ENCODE results near the gene EML1.

The EML1 gene

DNA sequence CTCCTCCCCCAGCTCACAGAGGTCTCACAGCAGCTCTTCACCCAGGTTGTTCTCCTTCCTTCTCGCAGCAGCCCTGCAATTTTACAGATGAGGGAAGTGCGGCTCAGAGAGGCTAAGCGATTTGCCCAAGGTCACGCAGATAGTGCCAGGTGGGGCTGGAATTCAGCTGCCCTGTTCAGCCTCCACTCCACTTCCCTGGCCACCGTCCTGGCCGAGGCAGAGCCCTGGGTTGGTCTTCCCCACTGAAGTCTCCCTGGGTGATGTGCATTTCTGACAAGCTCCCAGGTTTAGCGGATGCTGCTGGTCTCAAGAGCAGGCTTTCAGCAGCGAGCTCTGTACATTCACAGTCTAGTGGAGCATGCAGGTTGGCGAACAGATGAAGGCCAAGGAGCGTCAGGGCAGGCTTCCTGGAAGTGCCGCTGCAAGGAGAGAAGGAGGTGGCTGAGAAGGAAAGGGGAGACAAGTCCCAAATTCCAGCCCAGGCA lies 28.9 kb upstream of the EML1 start:
- ChIA-PET POLR2A (no interaction called here), CTCF (no interaction called here)
- TF ChIP-seq FOXA1 (IDR thresholded peaks at IDR 0.05) (no peak), BHLHE40 (IDR thresholded peaks at IDR 0.05; ENCODE audit: borderline replicate concordance) (no peak), L3MBTL2 (conservative IDR thresholded peaks at IDR 0.05) (no peak), ELF4 (IDR thresholded peaks at IDR 0.05) (no peak), ARNT (IDR thresholded peaks at IDR 0.05) (no peak), NFRKB (IDR thresholded peaks at IDR 0.05) (no peak), FOXK2 (IDR thresholded peaks at IDR 0.05) (no peak)
- no peak for DNase-seq (ENCODE audit: extremely low spot score)

DNA sequence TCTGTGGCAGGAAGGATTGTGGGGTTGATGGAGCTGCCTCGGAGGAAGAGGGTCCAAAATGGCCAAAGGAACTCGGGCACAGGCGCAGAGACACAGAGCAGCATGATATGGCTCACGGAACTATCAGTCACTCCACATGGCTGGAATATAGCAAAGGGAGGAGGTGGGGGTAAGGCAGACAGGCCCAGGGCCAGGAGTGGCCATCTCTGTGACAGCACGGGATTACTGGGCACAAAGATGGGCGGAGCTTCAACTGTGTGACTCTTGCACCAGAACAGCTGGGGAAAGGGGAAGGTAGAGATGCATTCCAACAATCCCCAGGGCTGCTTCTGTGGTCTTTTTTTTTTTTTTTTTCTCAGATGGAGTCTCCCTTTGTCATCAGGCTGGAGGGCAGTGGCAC lies 24.8 kb upstream of the EML1 start:
- TF ChIP-seq FOXK2 (IDR thresholded peaks at IDR 0.05) (no peak), FOXM1 (IDR thresholded peaks at IDR 0.05; ENCODE audit: borderline replicate concordance) (no peak), SP1 (IDR thresholded peaks at IDR 0.05) (no peak), ZNF384 (IDR thresholded peaks at IDR 0.05) (no peak), HDGF (IDR thresholded peaks at IDR 0.05; ENCODE audit: borderline replicate concordance) (no peak), FOXA1 (IDR thresholded peaks at IDR 0.05) (no peak), ARNT (IDR thresholded peaks at IDR 0.05) (no peak), L3MBTL2 (conservative IDR thresholded peaks at IDR 0.05) (no peak)
- no peak for DNase-seq (ENCODE audit: extremely low spot score)
- ChIA-PET POLR2A (no interaction called here), CTCF (no interaction called here)

DNA sequence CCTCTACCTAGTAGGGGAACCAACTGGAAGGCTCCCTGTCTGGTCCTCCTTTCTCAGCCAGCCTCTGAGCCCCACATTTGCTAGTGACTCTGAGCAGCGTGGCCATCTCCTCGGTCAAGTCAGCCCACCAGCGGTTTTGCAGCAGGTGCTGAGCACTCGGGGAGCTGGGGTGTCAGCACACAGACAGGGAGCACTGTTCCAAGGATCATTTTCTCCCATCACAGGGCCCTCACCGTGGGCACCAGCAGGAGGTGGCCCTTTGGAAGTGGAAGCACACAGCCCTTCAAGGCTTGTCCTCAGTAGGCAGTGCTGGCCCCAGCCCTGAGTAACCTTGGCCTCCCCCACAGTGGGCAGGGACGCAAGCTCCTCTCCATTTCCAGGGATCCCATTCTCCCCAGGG lies 24.1 kb upstream of the EML1 start:
- TF ChIP-seq FOXA1 (IDR thresholded peaks at IDR 0.05) (no peak), FOXM1 (IDR thresholded peaks at IDR 0.05; ENCODE audit: borderline replicate concordance) (no peak)
- POLR2A ChIA-PET: no interaction called here
- CTCF ChIA-PET: no interaction called here
- no peak for DNase-seq (ENCODE audit: extremely low spot score)

DNA sequence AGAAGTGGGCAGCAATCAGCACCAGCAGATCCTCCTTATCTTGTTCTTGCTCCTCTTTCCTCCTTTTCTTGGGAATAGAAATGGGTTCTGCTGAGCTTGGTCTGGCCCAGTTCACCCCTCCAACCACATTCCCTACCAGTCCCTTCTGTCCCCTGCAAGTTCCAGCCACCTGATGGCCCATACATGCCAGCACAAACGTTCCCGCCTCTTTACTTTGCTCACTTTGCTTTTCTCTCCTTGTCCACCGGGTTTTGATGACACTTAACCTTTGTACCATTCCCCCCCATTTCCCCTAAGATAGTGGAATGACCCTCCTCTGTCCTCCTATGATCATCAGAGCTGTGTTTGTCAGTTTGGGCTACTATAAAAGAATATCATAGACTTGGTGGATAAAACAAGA lies 23.4 kb upstream of the EML1 start:
- CTCF ChIA-PET: no interaction called here
- POLR2A ChIA-PET: no interaction called here
- no peak for TF ChIP-seq FOXK2 (IDR thresholded peaks at IDR 0.05)
- no peak for TF ChIP-seq BHLHE40 (IDR thresholded peaks at IDR 0.05; ENCODE audit: borderline replicate concordance)
- no peak for TF ChIP-seq LEF1 (IDR thresholded peaks at IDR 0.05; ENCODE audit: borderline replicate concordance)
- TF ChIP-seq FOXA1 (IDR thresholded peaks at IDR 0.05): no peak
- DNase-seq (ENCODE audit: extremely low spot score): no peak

DNA sequence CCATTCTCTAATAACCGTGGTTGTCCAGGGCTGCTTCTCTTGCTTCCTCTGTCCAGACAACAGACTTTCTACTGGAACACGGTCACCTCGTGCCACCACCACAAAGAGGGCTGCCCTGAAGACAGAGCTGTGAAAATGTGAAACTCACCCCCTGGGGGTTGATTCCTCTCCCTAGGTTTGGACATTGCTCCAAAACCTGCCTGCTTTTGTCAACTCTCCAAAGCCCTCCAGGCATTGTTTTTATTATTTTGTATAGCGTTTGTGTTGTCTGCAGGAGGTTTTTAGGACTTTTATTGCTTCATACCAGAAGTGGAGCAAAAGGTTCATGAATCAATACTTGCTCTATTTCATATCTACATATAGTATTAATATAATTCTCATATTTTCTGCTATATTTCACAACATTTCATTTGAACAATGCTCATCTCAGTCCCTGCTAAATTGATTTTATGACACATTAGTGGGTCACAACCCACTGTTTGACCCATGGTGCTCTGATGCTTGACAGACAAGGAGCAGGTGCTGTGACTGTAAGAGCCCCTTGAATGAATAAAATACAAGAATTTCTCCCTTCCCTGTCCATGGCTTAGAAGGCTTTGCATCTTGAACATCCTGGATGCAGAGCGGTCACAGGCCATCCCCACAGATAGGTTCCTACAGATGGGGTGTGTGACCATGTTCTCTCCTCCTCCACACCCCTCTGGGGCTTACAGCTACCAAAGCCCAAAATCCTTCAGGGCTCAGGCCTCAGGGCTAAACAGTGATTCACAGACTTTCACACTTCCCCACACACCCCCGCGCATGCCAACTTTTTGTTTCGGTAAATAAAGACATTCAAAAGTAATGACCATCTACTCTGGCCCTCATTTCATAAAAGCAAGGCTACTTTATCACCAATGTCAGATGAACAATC lies 20.6 kb upstream of the EML1 start:
- TF ChIP-seq, protein P1, sequence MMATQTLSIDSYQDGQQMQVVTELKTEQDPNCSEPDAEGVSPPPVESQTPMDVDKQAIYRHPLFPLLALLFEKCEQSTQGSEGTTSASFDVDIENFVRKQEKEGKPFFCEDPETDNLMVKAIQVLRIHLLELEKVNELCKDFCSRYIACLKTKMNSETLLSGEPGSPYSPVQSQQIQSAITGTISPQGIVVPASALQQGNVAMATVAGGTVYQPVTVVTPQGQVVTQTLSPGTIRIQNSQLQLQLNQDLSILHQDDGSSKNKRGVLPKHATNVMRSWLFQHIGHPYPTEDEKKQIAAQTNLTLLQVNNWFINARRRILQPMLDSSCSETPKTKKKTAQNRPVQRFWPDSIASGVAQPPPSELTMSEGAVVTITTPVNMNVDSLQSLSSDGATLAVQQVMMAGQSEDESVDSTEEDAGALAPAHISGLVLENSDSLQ (IDR thresholded peaks at IDR 0.05): no peak
- no peak for TF ChIP-seq LEF1 (IDR thresholded peaks at IDR 0.05; ENCODE audit: borderline replicate concordance)
- no peak for TF ChIP-seq NFRKB (IDR thresholded peaks at IDR 0.05)
- no peak for TF ChIP-seq FOXA1 (IDR thresholded peaks at IDR 0.05)
- no peak for TF ChIP-seq SUZ12 (IDR thresholded peaks at IDR 0.05)
- TF ChIP-seq TARDBP (IDR thresholded peaks at IDR 0.05): no peak
- TF ChIP-seq ZNF384 (IDR thresholded peaks at IDR 0.05): no peak
- no peak for TF ChIP-seq SP1 (IDR thresholded peaks at IDR 0.05)
- CTCF ChIA-PET: interaction anchor here (0.7 kb wide), 1 partner anchor 12 kb away, joined by 3 read pairs; no protein-coding TSS in a partner anchor
- no peak for DNase-seq (ENCODE audit: extremely low spot score)

DNA sequence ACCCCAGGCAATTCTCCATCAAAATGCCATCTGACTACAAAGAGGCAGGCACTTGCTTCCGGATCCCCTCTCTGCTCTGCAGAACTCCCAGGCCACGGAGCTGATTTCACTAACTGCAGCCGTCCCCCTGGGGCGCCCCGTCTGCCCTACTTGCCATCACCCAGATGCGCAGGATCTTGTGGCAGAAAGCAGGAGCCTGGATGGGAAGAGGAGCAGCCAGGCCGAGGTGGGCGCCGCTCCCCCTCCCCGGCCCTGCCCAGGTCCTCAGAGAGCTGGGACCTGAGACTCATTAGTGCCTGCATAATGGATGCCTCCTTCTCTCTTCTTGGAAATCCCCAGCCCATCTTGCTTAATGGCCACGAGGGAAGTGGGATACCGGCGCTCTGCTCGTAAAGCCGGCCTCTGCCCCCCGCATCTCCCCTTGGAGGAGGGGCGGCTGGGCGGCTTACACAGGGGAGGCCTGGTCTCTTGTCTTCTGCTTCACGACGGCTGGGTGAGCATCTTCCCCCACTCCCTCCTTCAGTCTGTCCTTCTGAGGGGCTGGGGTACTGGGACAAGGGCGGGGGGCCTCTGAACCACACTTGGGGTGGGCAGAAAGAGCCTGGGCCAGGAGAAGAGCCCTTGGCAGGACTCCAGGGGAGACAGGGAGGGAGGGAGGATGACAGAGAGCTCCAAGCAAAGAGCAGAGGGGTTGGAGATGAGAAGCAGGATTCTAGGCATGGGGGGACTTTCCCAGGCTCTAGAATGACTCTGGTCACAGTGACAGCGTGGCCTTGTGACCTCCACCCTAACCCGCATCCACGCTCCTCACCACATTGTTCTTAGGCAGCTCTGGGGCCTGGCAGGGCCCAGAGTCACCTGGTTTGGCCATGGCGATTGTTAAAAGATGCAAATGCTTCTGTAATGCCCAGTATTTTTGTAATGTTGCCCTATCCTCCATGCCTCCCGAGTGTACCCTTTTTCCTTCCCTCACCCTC lies 19.4 kb upstream of the EML1 start:
- DNase-seq (ENCODE audit: extremely low spot score): no peak
- POLR2A ChIA-PET: no interaction called here
- TF ChIP-seq FOXA1 (IDR thresholded peaks at IDR 0.05) (no peak), TARDBP (IDR thresholded peaks at IDR 0.05) (no peak), HDGF (IDR thresholded peaks at IDR 0.05; ENCODE audit: borderline replicate concordance) (no peak), BHLHE40 (IDR thresholded peaks at IDR 0.05; ENCODE audit: borderline replicate concordance) (no peak), ZNF384 (IDR thresholded peaks at IDR 0.05) (no peak), LEF1 (IDR thresholded peaks at IDR 0.05; ENCODE audit: borderline replicate concordance) (no peak), FOXK2 (IDR thresholded peaks at IDR 0.05) (no peak)
- TF ChIP-seq, protein P1 (IDR thresholded peaks at IDR 0.05): no peak
- CTCF ChIA-PET: interaction anchor here (0.6 to 0.7 kb wide), 2 partner anchors 11 to 126 kb away, joined by 3 to 8 read pairs; no protein-coding TSS in a partner anchor

More for the DNA sequence above, 20.6 kb upstream of the EML1 start:
- POLR2A ChIA-PET: no interaction called here

All from HEK293T (cell line).